HepG2 (cell line): Measurements from ENCODE around the gene UPB1. TPM values are rescaled to one million over a fixed set of nuclear protein-coding genes. Genes with fewer than 3 reads are reported as not detected.

Source experiments
- FOXO1 ChIP-seq: sonication (generic); formaldehyde crosslinking; IDR thresholded peaks from 2 replicates; pipeline ENCODE4 v1.4.0; 2020; ENCODE audit warnings: missing genetic modification reagents
- NFATC3 ChIP-seq: sonication (generic); formaldehyde crosslinking; IDR thresholded peaks from 2 replicates; pipeline ENCODE4 v1.5.1; 2020; ENCODE audit warnings: mild to moderate bottlenecking, missing genetic modification reagents
- PHF21A ChIP-seq: sonication (generic); formaldehyde crosslinking; IDR thresholded peaks from 2 replicates; pipeline ENCODE4 v1.5.0; 2020; ENCODE audit warnings: mild to moderate bottlenecking, missing genetic modification reagents
- SALL1 ChIP-seq: sonication (generic); formaldehyde crosslinking; IDR thresholded peaks from 2 replicates; pipeline ENCODE4 v1.8.0; 2022; ENCODE audit warnings: mild to moderate bottlenecking, missing genetic modification reagents
- SIX4 ChIP-seq: sonication (generic); formaldehyde crosslinking; IDR thresholded peaks from 2 replicates; pipeline ENCODE4 v1.4.0; 2020; ENCODE audit warnings: missing genetic modification reagents
- SOX6 ChIP-seq, 2 experiments: fragments of 450-650 bp in 1 of 2; sonication (generic) in 1 of 2; formaldehyde crosslinking in 1 of 2; IDR thresholded peaks; 2 replicates each; pipeline versions ENCODE4 v1.4.0 to v1.6.1; 2017 to 2020; ENCODE audit warnings: antibody characterized with exemption in 1 of 2, mild to moderate bottlenecking in 1 of 2, missing genetic modification reagents in 1 of 2
- SP1 ChIP-seq, 2 experiments: fragments of 450-650 bp in 1 of 2; sonication (generic) in 1 of 2; formaldehyde crosslinking in 1 of 2; IDR thresholded peaks; 2 replicates each; pipeline versions ENCODE4 v1.4.0 to v1.6.1; 2016 to 2020; ENCODE audit warnings: missing genetic modification reagents in 1 of 2
- ZNF350 ChIP-seq: sonication (generic); formaldehyde crosslinking; IDR thresholded peaks from 2 replicates; pipeline ENCODE4 v1.4.0; 2020; ENCODE audit warnings: mild to moderate bottlenecking, low read depth, missing genetic modification reagents, borderline replicate concordance
- ZNF496 ChIP-seq: sonication (generic); formaldehyde crosslinking; IDR thresholded peaks from 2 replicates; pipeline ENCODE4 v1.8.1; 2023; ENCODE audit warnings: mild to moderate bottlenecking, moderate library complexity, missing genetic modification reagents; ENCODE audit not compliant: insufficient replicate concordance
- polyA plus RNA-seq, 8 experiments: library from polyadenylated mRNA; depleted of rRNA in 3 of 8; stranded (reverse) in 7 of 8; unstranded in 1 of 8; fragments of >200 nt; fragmentation: Illumina TruSeq in 4 of 8; extraction: Trizol in 4 of 8; gene quantifications; 2 replicates each; pipeline versions ENCODE4 v1.2.1 to v1.2.3, GENCODE V29; 2011 to 2016; ENCODE audit warnings: low read depth in 4 of 8, missing spikeins in 1 of 8, mixed read lengths in 1 of 8; ENCODE audit not compliant: insufficient read depth in 1 of 8
- total RNA-seq, 5 experiments: library from RNA; depleted of rRNA; stranded (reverse); fragments of >200 nt; fragmentation: Illumina TruSeq; extraction: Trizol; gene quantifications; 2 replicates each; pipeline ENCODE4 v1.2.3, GENCODE V29; 2016; ENCODE audit warnings: low read depth in 1 of 5
- TF ChIP-seq, protein P1 (sequence below): fragments of 450-650 bp; IDR thresholded peaks from 2 replicates; pipeline ENCODE4 v1.6.1; 2017; ENCODE audit warnings: mild to moderate bottlenecking
- TF ChIP-seq, protein P2 (sequence below): IDR thresholded peaks from 2 replicates; pipeline ENCODE4 v1.4.0; 2020; ENCODE audit warnings: mild to moderate bottlenecking, missing genetic modification reagents
- TF ChIP-seq, protein P3 (sequence below): sonication (generic); formaldehyde crosslinking; IDR thresholded peaks from 2 replicates; pipeline ENCODE4 v1.5.1; 2020; ENCODE audit warnings: mild to moderate bottlenecking, missing genetic modification reagents, borderline replicate concordance

The UPB1 gene
- total and polyA plus RNA-seq, 2 of the 13 experiments (the other 11 are each of a cell fraction or from before 2014, with no cell fraction given) = 0.38 to 1.2 TPM

DNA sequence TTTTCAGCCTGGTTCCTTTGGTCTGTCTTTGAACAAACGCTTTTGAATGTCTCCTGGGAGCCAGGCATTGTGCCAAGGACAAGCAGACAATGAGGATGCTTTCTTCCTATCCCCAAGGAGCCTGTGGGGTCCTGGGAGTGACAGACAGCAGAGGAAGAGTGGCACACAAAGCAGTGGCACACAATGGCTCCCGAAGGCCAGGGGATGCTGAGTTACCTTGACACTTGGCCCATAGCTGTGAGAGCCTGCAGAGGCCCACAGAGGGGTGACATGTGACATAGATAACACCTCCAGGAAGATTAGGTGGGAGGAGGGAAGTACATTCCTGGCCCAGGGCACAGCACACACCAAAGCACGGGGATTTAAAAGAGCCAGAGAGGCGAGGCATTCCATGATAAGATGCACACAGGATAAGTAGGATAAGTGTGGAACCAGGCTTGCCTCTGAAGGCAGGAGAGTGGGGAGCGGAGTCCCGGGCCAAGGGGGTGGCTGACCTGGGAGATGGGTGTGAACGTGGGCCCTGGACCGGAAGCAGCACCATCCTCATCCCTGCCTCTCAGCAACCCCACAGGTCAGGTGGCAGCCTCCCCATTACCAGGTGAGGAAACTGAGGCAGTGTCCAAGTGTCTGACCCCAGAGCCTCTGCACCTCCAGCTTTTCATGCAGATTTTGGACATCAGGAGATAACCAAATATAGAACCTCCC, 6.3 kb downstream of the UPB1 start (continued):
- TF ChIP-seq, protein P1, sequence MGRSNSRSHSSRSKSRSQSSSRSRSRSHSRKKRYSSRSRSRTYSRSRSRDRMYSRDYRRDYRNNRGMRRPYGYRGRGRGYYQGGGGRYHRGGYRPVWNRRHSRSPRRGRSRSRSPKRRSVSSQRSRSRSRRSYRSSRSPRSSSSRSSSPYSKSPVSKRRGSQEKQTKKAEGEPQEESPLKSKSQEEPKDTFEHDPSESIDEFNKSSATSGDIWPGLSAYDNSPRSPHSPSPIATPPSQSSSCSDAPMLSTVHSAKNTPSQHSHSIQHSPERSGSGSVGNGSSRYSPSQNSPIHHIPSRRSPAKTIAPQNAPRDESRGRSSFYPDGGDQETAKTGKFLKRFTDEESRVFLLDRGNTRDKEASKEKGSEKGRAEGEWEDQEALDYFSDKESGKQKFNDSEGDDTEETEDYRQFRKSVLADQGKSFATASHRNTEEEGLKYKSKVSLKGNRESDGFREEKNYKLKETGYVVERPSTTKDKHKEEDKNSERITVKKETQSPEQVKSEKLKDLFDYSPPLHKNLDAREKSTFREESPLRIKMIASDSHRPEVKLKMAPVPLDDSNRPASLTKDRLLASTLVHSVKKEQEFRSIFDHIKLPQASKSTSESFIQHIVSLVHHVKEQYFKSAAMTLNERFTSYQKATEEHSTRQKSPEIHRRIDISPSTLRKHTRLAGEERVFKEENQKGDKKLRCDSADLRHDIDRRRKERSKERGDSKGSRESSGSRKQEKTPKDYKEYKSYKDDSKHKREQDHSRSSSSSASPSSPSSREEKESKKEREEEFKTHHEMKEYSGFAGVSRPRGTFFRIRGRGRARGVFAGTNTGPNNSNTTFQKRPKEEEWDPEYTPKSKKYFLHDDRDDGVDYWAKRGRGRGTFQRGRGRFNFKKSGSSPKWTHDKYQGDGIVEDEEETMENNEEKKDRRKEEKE = no peak
- TF ChIP-seq SIX4 (CRISPR knock-in tag) (no peak), SALL1 (CRISPR knock-in tag) (peak; percentile 70), FOXO1 (0 out of 2 replicates have a peak, but pooled peaks have one; percentile 9), ZNF496 (CRISPR knock-in tag) (no peak), SP1 (IDR thresholded peaks at IDR 0.05) (no peak), SP1 (CRISPR knock-in tag; IDR thresholded peaks at IDR 0.05) (peak; percentile 12; the same call in 1 of the 2 replicates), SOX6 (IDR thresholded peaks at IDR 0.05) (no peak), SOX6 (CRISPR knock-in tag; IDR thresholded peaks at IDR 0.05) (peak; percentile 60), PHF21A (CRISPR knock-in tag) (peak; percentile 49; the same call in 1 of the 2 replicates), NFATC3 (CRISPR knock-in tag) (no peak), ZNF350 (CRISPR knock-in tag) (no peak)
- TF ChIP-seq, protein P2, sequence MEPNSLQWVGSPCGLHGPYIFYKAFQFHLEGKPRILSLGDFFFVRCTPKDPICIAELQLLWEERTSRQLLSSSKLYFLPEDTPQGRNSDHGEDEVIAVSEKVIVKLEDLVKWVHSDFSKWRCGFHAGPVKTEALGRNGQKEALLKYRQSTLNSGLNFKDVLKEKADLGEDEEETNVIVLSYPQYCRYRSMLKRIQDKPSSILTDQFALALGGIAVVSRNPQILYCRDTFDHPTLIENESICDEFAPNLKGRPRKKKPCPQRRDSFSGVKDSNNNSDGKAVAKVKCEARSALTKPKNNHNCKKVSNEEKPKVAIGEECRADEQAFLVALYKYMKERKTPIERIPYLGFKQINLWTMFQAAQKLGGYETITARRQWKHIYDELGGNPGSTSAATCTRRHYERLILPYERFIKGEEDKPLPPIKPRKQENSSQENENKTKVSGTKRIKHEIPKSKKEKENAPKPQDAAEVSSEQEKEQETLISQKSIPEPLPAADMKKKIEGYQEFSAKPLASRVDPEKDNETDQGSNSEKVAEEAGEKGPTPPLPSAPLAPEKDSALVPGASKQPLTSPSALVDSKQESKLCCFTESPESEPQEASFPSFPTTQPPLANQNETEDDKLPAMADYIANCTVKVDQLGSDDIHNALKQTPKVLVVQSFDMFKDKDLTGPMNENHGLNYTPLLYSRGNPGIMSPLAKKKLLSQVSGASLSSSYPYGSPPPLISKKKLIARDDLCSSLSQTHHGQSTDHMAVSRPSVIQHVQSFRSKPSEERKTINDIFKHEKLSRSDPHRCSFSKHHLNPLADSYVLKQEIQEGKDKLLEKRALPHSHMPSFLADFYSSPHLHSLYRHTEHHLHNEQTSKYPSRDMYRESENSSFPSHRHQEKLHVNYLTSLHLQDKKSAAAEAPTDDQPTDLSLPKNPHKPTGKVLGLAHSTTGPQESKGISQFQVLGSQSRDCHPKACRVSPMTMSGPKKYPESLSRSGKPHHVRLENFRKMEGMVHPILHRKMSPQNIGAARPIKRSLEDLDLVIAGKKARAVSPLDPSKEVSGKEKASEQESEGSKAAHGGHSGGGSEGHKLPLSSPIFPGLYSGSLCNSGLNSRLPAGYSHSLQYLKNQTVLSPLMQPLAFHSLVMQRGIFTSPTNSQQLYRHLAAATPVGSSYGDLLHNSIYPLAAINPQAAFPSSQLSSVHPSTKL (CRISPR knock-in tag) = peak; percentile 49
- TF ChIP-seq, protein P3, sequence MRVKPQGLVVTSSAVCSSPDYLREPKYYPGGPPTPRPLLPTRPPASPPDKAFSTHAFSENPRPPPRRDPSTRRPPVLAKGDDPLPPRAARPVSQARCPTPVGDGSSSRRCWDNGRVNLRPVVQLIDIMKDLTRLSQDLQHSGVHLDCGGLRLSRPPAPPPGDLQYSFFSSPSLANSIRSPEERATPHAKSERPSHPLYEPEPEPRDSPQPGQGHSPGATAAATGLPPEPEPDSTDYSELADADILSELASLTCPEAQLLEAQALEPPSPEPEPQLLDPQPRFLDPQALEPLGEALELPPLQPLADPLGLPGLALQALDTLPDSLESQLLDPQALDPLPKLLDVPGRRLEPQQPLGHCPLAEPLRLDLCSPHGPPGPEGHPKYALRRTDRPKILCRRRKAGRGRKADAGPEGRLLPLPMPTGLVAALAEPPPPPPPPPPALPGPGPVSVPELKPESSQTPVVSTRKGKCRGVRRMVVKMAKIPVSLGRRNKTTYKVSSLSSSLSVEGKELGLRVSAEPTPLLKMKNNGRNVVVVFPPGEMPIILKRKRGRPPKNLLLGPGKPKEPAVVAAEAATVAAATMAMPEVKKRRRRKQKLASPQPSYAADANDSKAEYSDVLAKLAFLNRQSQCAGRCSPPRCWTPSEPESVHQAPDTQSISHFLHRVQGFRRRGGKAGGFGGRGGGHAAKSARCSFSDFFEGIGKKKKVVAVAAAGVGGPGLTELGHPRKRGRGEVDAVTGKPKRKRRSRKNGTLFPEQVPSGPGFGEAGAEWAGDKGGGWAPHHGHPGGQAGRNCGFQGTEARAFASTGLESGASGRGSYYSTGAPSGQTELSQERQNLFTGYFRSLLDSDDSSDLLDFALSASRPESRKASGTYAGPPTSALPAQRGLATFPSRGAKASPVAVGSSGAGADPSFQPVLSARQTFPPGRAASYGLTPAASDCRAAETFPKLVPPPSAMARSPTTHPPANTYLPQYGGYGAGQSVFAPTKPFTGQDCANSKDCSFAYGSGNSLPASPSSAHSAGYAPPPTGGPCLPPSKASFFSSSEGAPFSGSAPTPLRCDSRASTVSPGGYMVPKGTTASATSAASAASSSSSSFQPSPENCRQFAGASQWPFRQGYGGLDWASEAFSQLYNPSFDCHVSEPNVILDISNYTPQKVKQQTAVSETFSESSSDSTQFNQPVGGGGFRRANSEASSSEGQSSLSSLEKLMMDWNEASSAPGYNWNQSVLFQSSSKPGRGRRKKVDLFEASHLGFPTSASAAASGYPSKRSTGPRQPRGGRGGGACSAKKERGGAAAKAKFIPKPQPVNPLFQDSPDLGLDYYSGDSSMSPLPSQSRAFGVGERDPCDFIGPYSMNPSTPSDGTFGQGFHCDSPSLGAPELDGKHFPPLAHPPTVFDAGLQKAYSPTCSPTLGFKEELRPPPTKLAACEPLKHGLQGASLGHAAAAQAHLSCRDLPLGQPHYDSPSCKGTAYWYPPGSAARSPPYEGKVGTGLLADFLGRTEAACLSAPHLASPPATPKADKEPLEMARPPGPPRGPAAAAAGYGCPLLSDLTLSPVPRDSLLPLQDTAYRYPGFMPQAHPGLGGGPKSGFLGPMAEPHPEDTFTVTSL (CRISPR knock-in tag) = no peak
